H9 (cell line): ENCODE results near the gene RHOC. TPM values are rescaled to one million over a fixed set of nuclear protein-coding genes. Genes with fewer than 3 reads are reported as not detected.

Experiments used
- DNase-seq: peaks from one replicate; pipeline ENCODE4 v3.0.0-alpha.2; 2017
- H2AFZ ChIP-seq: one replicate; pipeline ENCODE4 v1.6.1; 2013; ENCODE audit warnings: mild to moderate bottlenecking, low read length, control low read depth, moderate library complexity
- H2AK5ac ChIP-seq: 2 replicates; pipeline ENCODE4 v1.6.1; 2013; ENCODE audit warnings: low read length, control low read depth, mixed read lengths; ENCODE audit not compliant: insufficient read length
- H2BK120ac ChIP-seq: one replicate; pipeline ENCODE4 v1.6.1; 2013; ENCODE audit warnings: low read depth, mild to moderate bottlenecking, low read length, control low read depth, inconsistent platforms; ENCODE audit not compliant: poor library complexity, severe bottlenecking
- H2BK12ac ChIP-seq: 2 replicates; pipeline ENCODE4 v1.6.1; 2013; ENCODE audit warnings: low read length, control low read depth, mixed read lengths, low read depth; ENCODE audit not compliant: insufficient read length
- H2BK15ac ChIP-seq: 2 replicates; pipeline ENCODE4 v1.6.1; 2013; ENCODE audit warnings: low read depth, low read length, control low read depth
- H2BK20ac ChIP-seq: one replicate; pipeline ENCODE4 v1.6.1; 2013; ENCODE audit warnings: low read depth, mild to moderate bottlenecking, low read length, control low read depth, inconsistent platforms; ENCODE audit not compliant: poor library complexity, severe bottlenecking
- H2BK5ac ChIP-seq: 2 replicates; pipeline ENCODE4 v1.6.1; 2013; ENCODE audit warnings: low read length, control low read depth, mixed read lengths; ENCODE audit not compliant: insufficient read length
- H3K14ac ChIP-seq: 2 replicates; pipeline ENCODE4 v1.6.1; 2013; ENCODE audit warnings: low read length, control low read depth; ENCODE audit not compliant: insufficient read depth
- H3K18ac ChIP-seq: 2 replicates; pipeline ENCODE4 v1.6.1; 2013; ENCODE audit warnings: low read depth, mild to moderate bottlenecking, mixed read lengths, low read length, control low read depth; ENCODE audit not compliant: insufficient read length
- H3K23ac ChIP-seq: 2 replicates; pipeline ENCODE4 v1.6.1; 2013; ENCODE audit warnings: low read length, control low read depth, mixed read lengths, low read depth; ENCODE audit not compliant: insufficient read length
- H3K23me2 ChIP-seq: 2 replicates; pipeline ENCODE4 v1.6.1; 2013; ENCODE audit warnings: low read depth, mild to moderate bottlenecking, mixed read lengths, low read length, control low read depth; ENCODE audit not compliant: insufficient read length, poor library complexity, severe bottlenecking
- H3K27ac ChIP-seq: 2 replicates; pipeline ENCODE4 v1.5.1; 2013; ENCODE audit warnings: low read length, control low read depth, mixed read lengths, low read depth; ENCODE audit not compliant: insufficient read length
- H3K27me3 ChIP-seq: 2 replicates; pipeline ENCODE4 v1.6.1; 2013; ENCODE audit warnings: low read length, control low read depth, inconsistent platforms; ENCODE audit not compliant: insufficient read depth
- H3K4ac ChIP-seq: 2 replicates; pipeline ENCODE4 v1.6.1; 2013; ENCODE audit warnings: low read depth, mild to moderate bottlenecking, control low read depth, inconsistent platforms, low read length, moderate library complexity
- H3K4me1 ChIP-seq: 2 replicates; pipeline ENCODE4 v1.6.1; 2013; ENCODE audit warnings: low read length, control low read depth, inconsistent platforms; ENCODE audit not compliant: insufficient read depth
- H3K4me2 ChIP-seq: 2 replicates; pipeline ENCODE4 v1.6.1; 2013; ENCODE audit warnings: low read length, control low read depth, mixed read lengths; ENCODE audit not compliant: insufficient read length, insufficient read depth
- H3K56ac ChIP-seq: 2 replicates; pipeline ENCODE4 v1.6.1; 2013; ENCODE audit warnings: low read depth, mild to moderate bottlenecking, mixed read lengths, low read length, control low read depth; ENCODE audit not compliant: insufficient read length
- H3K79me1 ChIP-seq: 2 replicates; pipeline ENCODE4 v1.6.1; 2013; ENCODE audit warnings: low read depth, mild to moderate bottlenecking, moderate library complexity, low read length, control low read depth, inconsistent platforms; ENCODE audit not compliant: insufficient read depth, poor library complexity, severe bottlenecking
- H3K79me2 ChIP-seq: 2 replicates; pipeline ENCODE4 v1.6.1; 2013; ENCODE audit warnings: low read length, control low read depth, inconsistent platforms; ENCODE audit not compliant: insufficient read depth
- H3K9ac ChIP-seq: 2 replicates; pipeline ENCODE4 v1.6.1; 2013; ENCODE audit warnings: low read length, control low read depth, mixed read lengths; ENCODE audit not compliant: insufficient read length; ENCODE audit errors: extremely low read depth
- H3K9me3 ChIP-seq: one replicate; pipeline ENCODE4 v1.6.1; 2013; ENCODE audit warnings: low read depth, low read length, inconsistent platforms; ENCODE audit not compliant: control insufficient read depth
- H3T11ph ChIP-seq: one replicate; pipeline ENCODE4 v1.6.1; 2013; ENCODE audit warnings: mild to moderate bottlenecking, low read length, control low read depth, inconsistent platforms
- H4K20me1 ChIP-seq: one replicate; pipeline ENCODE4 v1.6.1; 2013; ENCODE audit not compliant: control insufficient read depth, insufficient read length, insufficient read depth
- H4K5ac ChIP-seq: 2 replicates; pipeline ENCODE4 v1.6.1; 2013; ENCODE audit warnings: low read depth, mild to moderate bottlenecking, mixed read lengths, low read length, control low read depth; ENCODE audit not compliant: insufficient read length
- H4K8ac ChIP-seq: replicated peaks from 2 replicates; pipeline ENCODE4 v1.6.1; 2013; ENCODE audit warnings: low read length, control low read depth, mixed read lengths, low read depth; ENCODE audit not compliant: insufficient read length
- H4K91ac ChIP-seq: 2 replicates; pipeline ENCODE4 v1.6.1; 2013; ENCODE audit warnings: low read depth, mild to moderate bottlenecking, moderate library complexity, mixed read lengths, low read length, control low read depth; ENCODE audit not compliant: insufficient read length
- H3K27ac Mint-ChIP-seq, 3 experiments: 2 replicates in 2 of 3; 3 replicates in 1 of 3; pipeline ENCODE4 v1.8.0; 2020 to 2021; ENCODE audit warnings: mixed read lengths in 3 of 3, mild to moderate bottlenecking in 1 of 3, moderate library complexity in 1 of 3
- H3K27me3 Mint-ChIP-seq: 2 replicates; pipeline ENCODE4 v1.8.0; 2021; ENCODE audit warnings: low read depth, mild to moderate bottlenecking, moderate library complexity, mixed read lengths
- H3K36me3 Mint-ChIP-seq, 3 experiments: 2 replicates in 2 of 3; 3 replicates in 1 of 3; pipeline ENCODE4 v1.8.0; 2020 to 2021; ENCODE audit warnings: low read depth in 3 of 3, mixed read lengths in 3 of 3; ENCODE audit not compliant: insufficient read depth in 1 of 3
- H3K4me1 Mint-ChIP-seq, 2 experiments: 2 replicates each; pipeline ENCODE4 v1.8.0; 2020; ENCODE audit warnings: mixed read lengths in 2 of 2
- H3K4me3 Mint-ChIP-seq, 2 experiments: 2 replicates in 1 of 2; 3 replicates in 1 of 2; pipeline ENCODE4 v1.8.0; 2020 to 2021; ENCODE audit warnings: mild to moderate bottlenecking in 2 of 2, mixed read lengths in 2 of 2, moderate library complexity in 1 of 2
- H3K9me3 Mint-ChIP-seq, 2 experiments: 2 replicates in 1 of 2; 3 replicates in 1 of 2; pipeline ENCODE4 v1.8.0; 2020; ENCODE audit warnings: mild to moderate bottlenecking in 2 of 2, mixed read lengths in 2 of 2, moderate library complexity in 1 of 2
- CTCF ChIP-seq: fragments of 200-600 bp; sonication (generic); conservative IDR thresholded peaks from 3 replicates; pipeline ENCODE4 v1.8.0; 2021; ENCODE audit warnings: antibody characterized with exemption, mild to moderate bottlenecking
- WGBS: extraction: QIAGEN DNeasy Blood & Tissue Kit; methylation state at CpG from one replicate; pipeline ENCODE4 v1.1.7; 2013; ENCODE audit warnings: missing lambda C conversion rate, low lambda C conversion rate, mixed read lengths; ENCODE audit not compliant: insufficient read length; ENCODE audit errors: extremely low coverage; 5-methylcytosine and 5-hydroxymethylcytosine counted together
- total RNA-seq: library from RNA; stranded (reverse); gene quantifications from 2 replicates; pipeline ENCODE4 v1.2.1, GENCODE V29; 2021

The RHOC gene
- total RNA-seq, 1 experiment from 2014 or later = 68.9 TPM

DNA sequence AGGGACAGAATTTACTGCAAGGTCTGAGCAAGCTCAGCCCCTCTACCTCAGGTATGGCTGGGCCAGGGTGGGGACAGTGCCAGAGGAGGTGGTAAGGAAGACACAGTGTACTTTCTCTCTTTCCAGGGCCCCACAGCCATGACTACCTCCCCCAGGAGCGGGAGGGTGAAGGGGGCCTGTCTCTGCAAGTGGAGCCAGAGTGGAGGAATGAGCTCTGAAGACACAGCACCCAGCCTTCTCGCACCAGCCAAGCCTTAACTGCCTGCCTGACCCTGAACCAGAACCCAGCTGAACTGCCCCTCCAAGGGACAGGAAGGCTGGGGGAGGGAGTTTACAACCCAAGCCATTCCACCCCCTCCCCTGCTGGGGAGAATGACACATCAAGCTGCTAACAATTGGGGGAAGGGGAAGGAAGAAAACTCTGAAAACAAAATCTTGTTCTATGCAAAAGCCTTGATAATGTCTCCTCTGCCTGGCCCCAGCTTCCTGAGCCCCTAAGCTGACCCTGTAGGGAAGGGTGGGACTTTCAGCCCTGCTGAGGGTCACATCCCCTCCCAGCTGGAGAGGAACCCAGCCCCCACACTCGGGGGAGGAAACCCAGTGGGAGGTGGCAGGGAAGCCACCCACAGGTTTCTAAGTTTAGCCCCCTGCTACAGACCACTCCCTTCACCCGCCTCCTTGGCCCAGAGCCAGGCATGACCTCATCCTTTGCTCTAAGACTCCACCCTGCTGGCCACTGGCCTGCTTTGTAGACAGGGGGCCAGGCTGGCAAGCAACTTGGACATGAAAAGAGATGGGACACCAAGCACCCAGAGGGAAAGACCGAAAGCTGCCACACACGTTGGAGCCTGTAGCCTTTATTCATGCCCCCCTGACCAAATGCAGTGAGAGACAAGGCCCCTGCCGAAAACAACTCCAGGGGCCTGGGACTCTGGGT, 6.4 kb downstream of the RHOC start:
- H2BK20ac ChIP-seq = no peak overlapping the region
- no peak overlapping the region for H3K27ac ChIP-seq
- no peaks in the 10 kb centered on the region for H3K9me3 ChIP-seq
- H4K5ac ChIP-seq = no peak overlapping the region
- no peak overlapping the region for H2BK5ac ChIP-seq
- Mint-ChIP-seq H3K36me3 (peaks cover 22 to 69% (median 59%) of the 10 kb centered on the region in 3 experiments; a peak in 6 of 7 replicates), H3K27ac (peak overlapping the region in 1 of 3 experiments; percentile 79; a peak in 3 of 7 replicates), H3K4me1 (peaks cover 69 to 80% of the 10 kb centered on the region in 2 experiments), H3K9me3 (no peaks in the 10 kb centered on the region), H3K27me3 (peaks cover 47% of the 10 kb centered on the region), H3K4me3 (peak overlapping the region in 1 of 2 experiments; percentile 25; a peak in 2 of 5 replicates)
- H3K56ac ChIP-seq = no peak overlapping the region
- DNase-seq = peak; percentile 86
- no peaks in the 10 kb centered on the region for H3K79me2 ChIP-seq
- no peak overlapping the region for H3K18ac ChIP-seq
- peaks cover 4% of the 10 kb centered on the region for H3K23me2 ChIP-seq
- no peak overlapping the region for H3K23ac ChIP-seq
- H3K4me2 ChIP-seq = no peak overlapping the region
- no peak overlapping the region for H3T11ph ChIP-seq
- peaks cover 4% of the 10 kb centered on the region for H4K20me1 ChIP-seq
- H3K4me1 ChIP-seq = peaks cover 7% of the 10 kb centered on the region; the same call in 1 of the 2 replicates
- no peak overlapping the region for H2BK120ac ChIP-seq
- no peaks in the 10 kb centered on the region for H3K79me1 ChIP-seq
- no peak overlapping the region for H4K8ac ChIP-seq
- no peak overlapping the region for H2AK5ac ChIP-seq
- H4K91ac ChIP-seq = no peak overlapping the region
- no CpG with 5 or more reads among the region's 7 CpGs for WGBS
- H3K9ac ChIP-seq = no peak overlapping the region
- H2BK12ac ChIP-seq = no peak overlapping the region
- H2BK15ac ChIP-seq = no peak overlapping the region
- H2AFZ ChIP-seq = no peak overlapping the region
- peaks cover 7% of the 10 kb centered on the region; the same call in 1 of the 2 replicates for H3K27me3 ChIP-seq
- H3K4ac ChIP-seq = no peak overlapping the region
- no peak for TF ChIP-seq CTCF
- H3K14ac ChIP-seq = no peak overlapping the region
